Ovary (tissue), 9 donors: ENCODE results near the gene DRAXIN. TPM values are rescaled to one million over a fixed set of nuclear protein-coding genes. Genes with fewer than 3 reads are reported as not detected.

Experiments
- DNase-seq, 5 donors: peaks; one replicate each; pipeline ENCODE4 v3.0.0-alpha.2; 2019 to 2020
- H3K27ac ChIP-seq, 2 donors: fragments of 200-600 bp; one replicate each; pipeline versions ENCODE4 v1.5.1 to v1.8.0; 2019 to 2022
- H3K27me3 ChIP-seq: fragments of 200-600 bp; one replicate; pipeline ENCODE4 v1.8.0; 2022
- H3K36me3 ChIP-seq: fragments of 200-600 bp; sonication (generic); one replicate; pipeline ENCODE4 v1.5.1; 2019
- H3K4me1 ChIP-seq: one replicate; pipeline ENCODE4 v1.8.1; 2013; ENCODE audit warnings: mild to moderate bottlenecking, moderate library complexity; ENCODE audit not compliant: insufficient read depth
- H3K4me3 ChIP-seq: fragments of 200-600 bp; sonication (generic); one replicate; pipeline ENCODE4 v1.5.1; 2017
- H3K9me3 ChIP-seq, 2 donors: fragments of 200-600 bp in 1 of 2; sonication (generic) in 1 of 2; one replicate each; pipeline versions ENCODE4 v1.5.1 to v1.8.1; 2013 to 2019; ENCODE audit warnings: mild to moderate bottlenecking in 1 of 2, moderate library complexity in 1 of 2
- EP300 ChIP-seq: sonication (generic); formaldehyde crosslinking; IDR thresholded peaks from one replicate; pipeline ENCODE4 v1.6.1; 2017; ENCODE audit warnings: antibody characterized with exemption
- POLR2A ChIP-seq: fragments of 450-650 bp; IDR thresholded peaks from one replicate; pipeline ENCODE4 v1.6.1; 2017; ENCODE audit warnings: antibody characterized with exemption, mild to moderate bottlenecking, moderate library complexity
- WGBS, 3 donors: extraction: QIAGEN DNeasy Blood & Tissue Kit in 1 of 3; methylation state at CpG; one replicate each; pipeline versions ENCODE4 v1.1.5 to v1.1.7; 2013 to 2017; 5-methylcytosine and 5-hydroxymethylcytosine counted together
- intact Hi-C, 4 donors: fragments of 100-400 bp; cut with DNase I; formaldehyde crosslinking; loops; one replicate each; pipeline versions ENCODE4 v1.11.0 to v1.15.1; 2022 to 2023
- polyA plus RNA-seq, 2 donors: library from polyadenylated mRNA; stranded (reverse); fragments of 200-250 nt in 1 of 2; fragments of 350-450 nt in 1 of 2; fragmentation: Illumina TruSeq in 1 of 2; extraction: RNeasy Lipid Tissue Mini Kit (QIAGEN cat#74804) in 1 of 2; gene quantifications; one replicate each; pipeline ENCODE4 v1.2.3, GENCODE V29; 2013 to 2014
- total RNA-seq, 7 donors: library from RNA; depleted of rRNA in 2 of 7; stranded (reverse); fragments of >200 nt in 2 of 7; fragmentation: NEBNext Ultra II Directional in 3 of 7; extraction: Animal tissue kit (Norgen Biotek cat#: 25700) in 3 of 7; gene quantifications; one replicate each; pipeline versions ENCODE4 v1.1.0 to v1.2.4, GENCODE V29; 2016 to 2023
- TF ChIP-seq, protein P1 (sequence below), 3 donors: fragments of 450-650 bp in 2 of 3; fragments of 200-600 bp in 1 of 3; IDR thresholded peaks; one replicate each; pipeline versions ENCODE4 v1.5.1 to v1.8.0; 2016 to 2022; ENCODE audit warnings: antibody characterized with exemption in 3 of 3, mild to moderate bottlenecking in 1 of 3
- donor health status: DM: no; HTN: no; CAD: no; lungs with moderate emphysema.
- donor health status: DM: no; HTN: no; CAD: no.
- donor health status: Bipolar disorder and iron deficiency.
- donor health status: DM: yes; HTN: yes; CAD: no.
- donor health status: DM: no; HTN: no; CAD: no.
- donor health status: DM: yes; HTN: yes; CAD: no.

DRAXIN gene
- total and polyA plus RNA-seq, 9 donors: under 0.01 to 0.33 (median 0.05) TPM; not detected in 2

DNA sequence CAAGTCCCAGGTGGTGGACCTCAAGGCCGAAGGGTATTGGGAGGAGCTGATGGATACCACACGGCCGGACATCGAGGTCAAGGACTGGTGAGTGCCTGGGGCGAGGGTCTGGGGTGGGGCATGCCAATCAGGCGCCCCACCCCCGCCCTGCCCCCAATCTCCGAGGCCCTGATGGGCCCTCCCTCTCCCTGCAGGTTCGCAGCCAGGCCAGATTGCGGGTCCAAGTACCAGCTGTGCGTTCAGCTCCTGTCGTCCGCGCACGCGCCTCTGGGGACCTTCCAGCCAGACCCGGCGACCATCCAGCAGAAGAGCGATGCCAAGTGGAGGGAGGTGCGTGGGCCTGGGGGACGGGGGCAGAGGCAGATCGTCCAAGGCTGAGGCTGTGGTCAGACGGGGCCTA is 33.0 kb upstream of the DRAXIN start:
- H3K27ac ChIP-seq: no peak overlapping the region
- H3K9me3 ChIP-seq: no peaks in the 10 kb centered on the region
- WGBS, 3 donors: 81 to 88% (median 82%) methylated on average over 23 of the region's 23 CpGs
- H3K4me1 ChIP-seq: peaks cover 6% of the 10 kb centered on the region
- H3K36me3 ChIP-seq: no peaks in the 10 kb centered on the region
- DNase-seq: no peak
- intact Hi-C loops: loop anchor here in 2 of 4 donors (10.0 kb wide), 2 partner anchors 56 to 236 kb away; no protein-coding TSS in a partner anchor
- no peaks in the 10 kb centered on the region for H3K27me3 ChIP-seq
- TF ChIP-seq POLR2A (no peak), EP300 (no peak)
- TF ChIP-seq, protein P1, sequence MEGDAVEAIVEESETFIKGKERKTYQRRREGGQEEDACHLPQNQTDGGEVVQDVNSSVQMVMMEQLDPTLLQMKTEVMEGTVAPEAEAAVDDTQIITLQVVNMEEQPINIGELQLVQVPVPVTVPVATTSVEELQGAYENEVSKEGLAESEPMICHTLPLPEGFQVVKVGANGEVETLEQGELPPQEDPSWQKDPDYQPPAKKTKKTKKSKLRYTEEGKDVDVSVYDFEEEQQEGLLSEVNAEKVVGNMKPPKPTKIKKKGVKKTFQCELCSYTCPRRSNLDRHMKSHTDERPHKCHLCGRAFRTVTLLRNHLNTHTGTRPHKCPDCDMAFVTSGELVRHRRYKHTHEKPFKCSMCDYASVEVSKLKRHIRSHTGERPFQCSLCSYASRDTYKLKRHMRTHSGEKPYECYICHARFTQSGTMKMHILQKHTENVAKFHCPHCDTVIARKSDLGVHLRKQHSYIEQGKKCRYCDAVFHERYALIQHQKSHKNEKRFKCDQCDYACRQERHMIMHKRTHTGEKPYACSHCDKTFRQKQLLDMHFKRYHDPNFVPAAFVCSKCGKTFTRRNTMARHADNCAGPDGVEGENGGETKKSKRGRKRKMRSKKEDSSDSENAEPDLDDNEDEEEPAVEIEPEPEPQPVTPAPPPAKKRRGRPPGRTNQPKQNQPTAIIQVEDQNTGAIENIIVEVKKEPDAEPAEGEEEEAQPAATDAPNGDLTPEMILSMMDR (IDR thresholded peaks at IDR 0.05): no peak
- no peak overlapping the region for H3K4me3 ChIP-seq

DNA sequence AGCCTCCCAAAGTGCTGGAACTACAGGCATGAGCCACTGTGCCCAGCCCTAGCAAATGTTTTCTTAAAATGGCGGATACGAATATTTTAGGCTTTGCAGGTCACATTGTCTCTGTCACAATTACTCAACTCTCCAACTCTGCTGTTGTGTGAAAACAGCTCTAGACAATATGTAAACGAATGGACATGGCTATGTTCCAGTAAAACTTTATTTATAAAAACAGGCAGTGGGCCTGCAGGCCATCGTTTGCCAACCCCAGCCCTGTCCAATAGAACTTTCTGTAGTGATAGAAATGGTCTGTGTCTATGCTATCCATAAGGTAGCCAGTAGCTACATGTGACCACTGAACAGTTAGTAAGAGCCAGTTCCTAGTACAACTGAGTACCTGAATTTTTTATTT is 31.8 kb upstream of the DRAXIN start:
- peaks cover 6% of the 10 kb centered on the region for H3K4me1 ChIP-seq
- H3K27me3 ChIP-seq: no peaks in the 10 kb centered on the region
- no peaks in the 10 kb centered on the region for H3K36me3 ChIP-seq
- H3K9me3 ChIP-seq: no peaks in the 10 kb centered on the region
- 74 to 85% (median 79%) methylated on average over 4 of the region's 4 CpGs for WGBS, 3 donors
- no peak overlapping the region for H3K4me3 ChIP-seq
- no peak overlapping the region for H3K27ac ChIP-seq
- TF ChIP-seq EP300 (no peak), POLR2A (no peak)
- TF ChIP-seq, protein P1 (IDR thresholded peaks at IDR 0.05): no peak
- DNase-seq: no peak
- intact Hi-C loops: loop anchor here (5.0 to 10.0 kb wide), 4 partner anchors 55 to 235 kb away; no protein-coding TSS in a partner anchor

DNA sequence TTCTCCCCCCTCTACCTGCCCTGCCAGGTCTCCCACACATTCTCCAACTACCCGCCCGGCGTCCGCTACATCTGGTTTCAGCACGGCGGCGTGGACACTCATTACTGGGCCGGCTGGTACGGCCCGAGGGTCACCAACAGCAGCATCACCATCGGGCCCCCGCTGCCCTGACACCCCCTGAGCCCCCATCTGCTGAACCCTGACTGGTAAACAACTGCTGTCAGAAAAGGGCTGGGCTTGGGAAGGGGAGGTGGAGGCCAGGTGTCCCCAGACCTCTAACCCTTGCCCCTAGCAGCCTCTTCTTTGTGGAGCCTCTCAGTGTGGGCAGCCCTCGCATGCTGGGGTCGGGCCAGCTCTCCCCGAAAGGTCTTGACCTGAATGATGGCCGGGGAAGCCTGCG is 30.4 kb upstream of the DRAXIN start:
- Histone ChIP-seq H3K36me3 (no peaks in the 10 kb centered on the region), H3K27me3 (no peaks in the 10 kb centered on the region), H3K9me3 (no peaks in the 10 kb centered on the region), H3K4me3 (no peak overlapping the region), H3K27ac (no peak overlapping the region), H3K4me1 (no peaks in the 10 kb centered on the region)
- intact Hi-C loops: loop anchor here in 3 of 4 donors (5.0 kb wide), 2 partner anchors 61 to 71 kb away; no protein-coding TSS in a partner anchor
- DNase-seq: no peak
- WGBS, 3 donors: 79 to 88% (median 85%) methylated on average over 17 of the region's 17 CpGs
- TF ChIP-seq POLR2A (no peak), EP300 (no peak)
- TF ChIP-seq, protein P1 (IDR thresholded peaks at IDR 0.05): no peak

DNA sequence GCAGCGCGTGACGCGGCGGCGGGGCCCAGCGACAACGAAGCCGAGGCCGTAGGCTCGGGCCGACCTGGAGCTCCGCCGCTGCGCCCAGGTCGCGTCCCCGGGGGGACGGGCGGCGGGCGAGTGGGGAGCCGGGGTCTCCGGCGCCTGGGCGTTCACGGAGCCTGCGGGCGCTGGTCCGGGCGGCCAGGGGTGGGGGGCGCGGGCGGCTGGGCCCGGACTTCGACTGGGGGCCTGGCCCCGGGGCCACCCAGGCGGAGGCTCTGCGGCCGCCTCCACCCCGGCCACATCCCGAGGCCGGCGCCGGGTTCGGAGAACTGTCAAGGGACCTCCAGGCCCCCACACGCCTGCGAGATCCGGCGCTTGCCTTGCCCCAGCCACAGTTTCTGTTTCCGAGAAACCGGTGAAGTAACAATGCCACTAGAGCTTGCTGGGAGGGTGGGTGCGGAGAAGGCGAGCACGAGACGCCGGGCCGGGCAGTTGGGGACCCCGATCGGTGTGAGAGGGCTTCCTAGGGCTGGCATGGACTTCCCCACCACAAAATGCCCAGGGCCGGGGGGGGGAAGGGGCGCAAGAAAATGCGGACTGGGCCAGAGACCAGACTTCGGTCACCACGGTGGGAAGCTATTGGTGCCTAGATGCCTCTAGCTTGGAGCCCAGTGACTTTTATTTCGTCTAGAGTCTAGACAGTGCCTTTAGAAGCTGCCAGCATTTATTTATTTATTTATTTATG is 27.0 kb upstream of the DRAXIN start:
- DNase-seq: peak in 4 of 5 donors; percentile 44 to 63 (median 58)
- 0 to 1% (median 1%) methylated on average over 58 to 66 of the region's 66 CpGs for WGBS, 3 donors
- peak overlapping the region; percentile 48 to 73 for H3K27ac ChIP-seq
- TF ChIP-seq POLR2A (no peak), EP300 (no peak)
- TF ChIP-seq, protein P1 (IDR thresholded peaks at IDR 0.05): no peak
- intact Hi-C loops: loop anchor here in 3 of 4 donors (5.0 kb wide), 2 partner anchors 58 to 68 kb away; no protein-coding TSS in a partner anchor
- H3K4me1 ChIP-seq: no peaks in the 10 kb centered on the region
- H3K9me3 ChIP-seq: no peaks in the 10 kb centered on the region
- no peaks in the 10 kb centered on the region for H3K27me3 ChIP-seq
- H3K4me3 ChIP-seq: peak overlapping the region; percentile 76
- H3K36me3 ChIP-seq: no peaks in the 10 kb centered on the region
